SK-N-SH treated with all-trans-retinoic acid at 6 μM for 48 hours (cell line): ENCODE data around the gene GRID1.

Source experiments
- OSR1 ChIP-seq: fragments of 250-450 bp; sonication (Bioruptor Pico); IDR thresholded peaks from 2 replicates; pipeline ENCODE4 v1.8.0; 2022; ENCODE audit warnings: moderate library complexity, mild to moderate bottlenecking, inconsistent platforms
- POU6F1 ChIP-seq: fragments of 250-450 bp; sonication (Bioruptor Pico); IDR thresholded peaks from 2 replicates; pipeline ENCODE4 v1.8.0; 2021; ENCODE audit warnings: low read depth, mild to moderate bottlenecking, moderate library complexity, borderline replicate concordance
- TOX ChIP-seq: fragments of 250-450 bp; sonication (Bioruptor Pico); IDR thresholded peaks from 2 replicates; pipeline ENCODE4 v1.8.0; 2021; ENCODE audit warnings: mild to moderate bottlenecking, moderate library complexity, borderline replicate concordance
- ZC3H10 ChIP-seq: fragments of 250-450 bp; sonication (Bioruptor Pico); IDR thresholded peaks from 2 replicates; pipeline ENCODE4 v1.5.1; 2021; ENCODE audit warnings: mild to moderate bottlenecking, moderate library complexity
- ZFP3 ChIP-seq: fragments of 250-450 bp; sonication (Bioruptor Pico); IDR thresholded peaks from 2 replicates; pipeline ENCODE4 v1.5.0; 2020; ENCODE audit warnings: mild to moderate bottlenecking, moderate library complexity
- ZNF8 ChIP-seq: fragments of 450-650 bp; formaldehyde crosslinking; IDR thresholded peaks from 2 replicates; pipeline ENCODE4 v1.5.0; 2020; ENCODE audit warnings: mild to moderate bottlenecking, moderate library complexity
- TF ChIP-seq, protein P1 (sequence below): fragments of 250-450 bp; sonication (Bioruptor Pico); IDR thresholded peaks from 2 replicates; pipeline ENCODE4 v1.8.0; 2020; ENCODE audit warnings: mild to moderate bottlenecking, moderate library complexity, borderline replicate concordance

- no peak for TF ChIP-seq ZC3H10 (CRISPR knock-in tag)
- TF ChIP-seq OSR1 (CRISPR knock-in tag), result no peak
- TF ChIP-seq TOX (CRISPR knock-in tag), result no peak
- TF ChIP-seq ZFP3 (CRISPR knock-in tag), result no peak
- TF ChIP-seq POU6F1 (CRISPR knock-in tag), result no peak
- TF ChIP-seq ZNF8 (CRISPR knock-in tag), result no peak
- TF ChIP-seq, protein P1, sequence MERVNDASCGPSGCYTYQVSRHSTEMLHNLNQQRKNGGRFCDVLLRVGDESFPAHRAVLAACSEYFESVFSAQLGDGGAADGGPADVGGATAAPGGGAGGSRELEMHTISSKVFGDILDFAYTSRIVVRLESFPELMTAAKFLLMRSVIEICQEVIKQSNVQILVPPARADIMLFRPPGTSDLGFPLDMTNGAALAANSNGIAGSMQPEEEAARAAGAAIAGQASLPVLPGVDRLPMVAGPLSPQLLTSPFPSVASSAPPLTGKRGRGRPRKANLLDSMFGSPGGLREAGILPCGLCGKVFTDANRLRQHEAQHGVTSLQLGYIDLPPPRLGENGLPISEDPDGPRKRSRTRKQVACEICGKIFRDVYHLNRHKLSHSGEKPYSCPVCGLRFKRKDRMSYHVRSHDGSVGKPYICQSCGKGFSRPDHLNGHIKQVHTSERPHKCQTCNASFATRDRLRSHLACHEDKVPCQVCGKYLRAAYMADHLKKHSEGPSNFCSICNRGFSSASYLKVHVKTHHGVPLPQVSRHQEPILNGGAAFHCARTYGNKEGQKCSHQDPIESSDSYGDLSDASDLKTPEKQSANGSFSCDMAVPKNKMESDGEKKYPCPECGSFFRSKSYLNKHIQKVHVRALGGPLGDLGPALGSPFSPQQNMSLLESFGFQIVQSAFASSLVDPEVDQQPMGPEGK (CRISPR knock-in tag), result no peak
Measured at GRCh38 chr10:86356296-86356695, 10.3 kb downstream of the GRID1 start.
